GM18526 (cell line): ENCODE measurements around the gene HOXB3.

Experiments used
- POLR2A ChIP-seq: IDR thresholded peaks from 3 replicates; pipeline ENCODE4 v1.6.1; 2011; ENCODE audit not compliant: insufficient read length; ENCODE audit errors: extremely low read depth

Gene HOXB3

GRCh38 chr17:48628649-48629410, 38.8 kb upstream of the HOXB3 start:
- TF ChIP-seq POLR2A = no peak

DNA sequence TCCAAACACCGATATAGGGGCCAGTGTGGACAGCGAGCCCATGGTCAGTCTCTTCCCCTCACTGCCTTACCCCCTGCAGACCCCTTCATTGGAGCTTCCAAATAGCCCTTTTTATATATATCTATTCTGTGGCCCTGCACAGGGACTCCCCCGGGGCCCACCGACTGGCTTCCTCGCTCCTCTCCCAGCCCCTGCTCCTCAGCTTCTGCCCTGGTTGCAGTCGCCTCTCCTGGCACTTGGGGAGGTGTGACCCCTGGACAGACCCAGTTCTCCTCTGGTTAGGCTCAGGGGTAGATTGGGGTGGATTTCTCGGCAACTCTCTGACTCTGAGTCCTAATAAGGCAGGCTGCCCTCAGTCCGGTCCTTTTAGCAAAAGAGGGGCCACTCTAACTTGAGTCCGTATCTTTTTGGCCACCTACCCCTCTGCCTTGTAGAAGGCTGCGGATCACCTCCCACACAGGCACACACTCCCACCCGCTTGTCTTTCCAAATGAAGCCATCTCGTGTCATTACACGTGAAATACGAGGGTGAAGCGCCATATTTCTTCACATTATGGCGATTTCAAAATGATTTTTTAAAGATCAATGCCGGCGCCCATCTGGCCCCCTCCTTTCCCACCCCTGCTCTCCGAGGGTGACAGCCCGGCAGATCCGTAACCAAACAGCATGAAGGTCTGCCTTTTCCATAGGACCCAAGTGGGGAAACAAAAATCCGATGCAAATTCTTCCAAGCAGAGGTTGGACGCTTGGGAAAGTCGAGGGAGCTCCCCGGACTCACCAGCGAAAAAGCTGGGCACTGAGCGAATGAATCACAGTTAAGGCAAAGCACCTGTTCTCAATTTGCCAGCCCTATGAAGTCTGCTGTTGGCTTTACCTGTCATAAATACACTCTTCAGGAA, 37.8 kb upstream of the HOXB3 start:
- no peak for TF ChIP-seq POLR2A

DNA sequence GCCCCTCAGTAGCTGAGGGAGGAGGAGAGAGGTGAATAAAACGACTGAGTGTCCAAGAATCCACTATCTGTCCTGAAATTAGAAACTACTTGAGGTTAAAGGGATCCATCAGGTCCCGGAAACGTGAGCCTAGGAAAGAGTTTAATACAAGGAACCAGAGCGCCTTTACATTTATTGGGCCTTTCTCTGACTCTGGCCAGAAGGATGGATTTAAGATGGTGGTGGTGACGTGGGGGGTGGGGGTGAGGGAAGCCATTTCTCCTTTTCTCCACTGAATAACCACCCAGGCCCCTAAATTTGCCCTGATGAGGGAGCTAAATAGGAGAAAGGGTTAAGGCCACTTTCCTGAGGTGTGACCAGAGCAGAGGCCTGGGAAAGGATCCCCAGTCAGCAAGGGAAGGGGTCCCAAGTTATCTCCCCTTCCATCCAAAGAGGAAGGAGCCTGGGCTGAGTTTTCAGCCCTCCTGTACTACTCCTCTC, 37.1 kb upstream of the HOXB3 start:
- no peak for TF ChIP-seq POLR2A

DNA sequence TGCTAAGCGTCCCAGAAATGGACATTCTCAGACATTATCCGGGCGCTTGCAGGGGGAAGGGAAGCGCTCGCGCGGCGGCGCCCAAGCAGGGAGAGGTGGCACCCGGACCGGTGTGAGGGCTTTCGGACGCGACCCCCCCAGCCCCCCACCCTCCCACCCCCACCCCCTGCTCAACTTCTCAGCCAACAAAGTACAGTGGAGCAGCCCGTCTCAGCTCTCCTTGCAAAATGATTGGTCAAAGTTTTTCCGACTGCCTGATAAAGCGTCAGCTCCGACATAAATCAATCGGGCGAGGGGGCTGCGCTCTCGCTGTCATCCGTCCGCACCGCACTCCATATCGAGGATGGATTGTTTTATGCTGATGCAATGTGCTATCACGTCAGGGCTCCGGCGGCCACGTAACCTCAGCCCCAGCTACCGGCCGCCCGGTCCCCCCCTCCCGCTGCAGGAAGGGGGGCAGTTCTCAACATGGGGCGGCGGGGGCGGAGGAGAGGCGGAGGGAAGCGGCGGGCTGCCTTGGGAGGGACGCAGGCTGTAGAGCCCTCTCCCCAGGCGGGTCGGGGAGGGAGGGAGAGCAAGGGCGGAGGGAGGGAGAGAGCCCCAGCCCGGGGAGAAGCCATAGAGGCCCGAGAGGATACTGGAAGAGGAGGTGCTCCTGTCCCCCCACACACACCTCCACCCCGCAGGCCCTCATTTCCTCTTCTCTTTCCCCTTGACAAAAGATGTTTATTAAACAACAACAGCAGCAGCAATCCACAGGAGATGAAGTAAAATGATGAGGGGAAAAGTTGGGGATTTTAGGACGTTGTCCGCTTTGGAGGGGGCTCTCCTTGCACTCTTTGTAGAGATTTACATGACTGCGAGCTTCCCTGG, 36.4 kb upstream of the HOXB3 start, which contains the start of gene HOXB9:
HOXB9 (minus strand) TSS at position 114 of the 873 bp plus-strand sequence; CDS start at position 25, 89 bp downstream.
- TF ChIP-seq POLR2A = no peak

DNA sequence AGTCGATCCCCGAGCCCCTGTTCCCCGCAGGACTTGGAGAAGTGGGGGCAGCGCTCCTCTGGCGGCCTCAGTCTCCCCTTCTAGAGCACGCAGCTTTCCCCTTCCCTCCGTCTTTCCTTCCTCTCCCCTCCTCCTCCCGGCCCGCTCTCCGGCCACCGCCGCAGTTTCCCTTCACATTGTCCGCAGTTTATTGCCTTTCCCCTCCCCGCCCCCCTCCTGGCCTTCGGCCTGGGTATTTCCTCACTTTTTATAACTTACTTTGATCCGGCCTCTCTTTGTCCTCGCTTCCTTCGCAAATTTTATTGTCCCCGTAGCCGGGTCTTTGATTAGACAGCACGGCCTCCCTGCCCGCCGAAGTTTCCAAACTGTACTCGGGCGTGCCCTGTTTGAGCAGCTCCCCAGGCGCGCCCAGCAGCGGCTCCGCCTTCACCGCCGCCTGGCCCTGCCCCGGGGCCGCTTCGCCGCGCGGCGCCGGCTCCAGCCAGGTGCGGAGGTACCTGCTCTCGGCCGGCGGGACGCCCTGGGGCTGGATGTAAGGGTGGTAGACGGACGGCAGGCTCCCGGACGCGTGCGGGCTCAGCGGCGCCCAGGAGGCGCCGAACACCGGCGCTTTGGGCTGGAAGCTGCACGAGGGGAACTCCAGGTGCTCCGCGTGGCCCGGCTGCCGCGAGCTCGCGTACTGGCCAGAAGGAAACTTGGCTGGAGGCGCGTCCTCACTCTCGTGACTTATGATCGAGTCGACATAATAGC, 35.6 kb upstream of the HOXB3 start:
- TF ChIP-seq POLR2A = no peak

DNA sequence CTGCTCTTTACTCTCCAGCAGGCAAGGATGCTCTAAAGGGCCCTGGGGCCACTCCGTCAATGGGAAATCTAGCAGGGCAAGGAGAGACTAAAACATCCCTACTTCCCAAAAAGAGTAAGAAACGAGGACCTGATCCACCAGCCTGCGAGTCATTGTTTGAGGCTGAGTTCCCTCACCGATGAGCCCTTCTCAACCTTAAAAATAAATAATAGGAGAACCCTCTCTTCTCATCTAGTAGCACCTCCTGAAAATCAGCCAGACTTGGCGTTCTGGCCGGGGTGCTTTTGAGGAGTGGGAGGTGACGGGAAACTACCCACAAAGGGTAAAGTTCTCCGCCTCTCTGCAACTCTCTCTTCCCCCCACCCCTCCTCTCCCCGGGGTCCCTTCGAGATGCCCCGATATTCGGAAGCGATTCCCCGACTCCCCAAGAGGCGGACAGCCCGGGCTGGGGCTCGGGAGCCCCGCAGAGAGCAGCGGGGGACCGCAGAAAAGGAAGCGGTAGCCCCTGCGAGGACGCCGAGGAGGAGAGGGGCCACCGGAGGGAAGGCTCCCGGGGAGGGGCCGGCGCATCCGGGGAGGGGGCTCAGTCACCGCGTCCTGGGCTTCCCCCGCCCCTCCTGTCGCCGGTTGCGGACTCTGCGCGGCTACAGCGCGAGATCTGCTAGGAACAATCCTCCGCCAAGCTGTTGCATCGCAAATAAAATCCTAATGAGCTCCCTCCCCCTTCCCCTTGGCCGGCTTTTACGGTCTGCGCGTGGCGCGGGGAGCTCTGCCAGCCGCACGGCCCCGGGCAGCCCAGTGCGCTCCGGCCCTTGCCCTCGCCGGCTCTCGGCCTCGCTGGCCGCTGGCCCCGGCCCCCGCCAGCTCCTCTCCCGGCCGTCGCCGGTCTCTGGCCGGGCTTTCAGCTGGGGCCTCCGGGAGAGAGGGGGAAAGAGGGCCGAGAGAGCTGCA, 34.8 kb upstream of the HOXB3 start:
- no peak for TF ChIP-seq POLR2A

GRCh38 chr17:48624118-48624517, 34.1 kb upstream of the HOXB3 start:
- no peak for TF ChIP-seq POLR2A

GRCh38 chr17:48623583-48623982, 33.5 kb upstream of the HOXB3 start:
- TF ChIP-seq POLR2A = no peak

GRCh38 chr17:48622857-48623256, 32.8 kb upstream of the HOXB3 start:
- TF ChIP-seq POLR2A = no peak

DNA sequence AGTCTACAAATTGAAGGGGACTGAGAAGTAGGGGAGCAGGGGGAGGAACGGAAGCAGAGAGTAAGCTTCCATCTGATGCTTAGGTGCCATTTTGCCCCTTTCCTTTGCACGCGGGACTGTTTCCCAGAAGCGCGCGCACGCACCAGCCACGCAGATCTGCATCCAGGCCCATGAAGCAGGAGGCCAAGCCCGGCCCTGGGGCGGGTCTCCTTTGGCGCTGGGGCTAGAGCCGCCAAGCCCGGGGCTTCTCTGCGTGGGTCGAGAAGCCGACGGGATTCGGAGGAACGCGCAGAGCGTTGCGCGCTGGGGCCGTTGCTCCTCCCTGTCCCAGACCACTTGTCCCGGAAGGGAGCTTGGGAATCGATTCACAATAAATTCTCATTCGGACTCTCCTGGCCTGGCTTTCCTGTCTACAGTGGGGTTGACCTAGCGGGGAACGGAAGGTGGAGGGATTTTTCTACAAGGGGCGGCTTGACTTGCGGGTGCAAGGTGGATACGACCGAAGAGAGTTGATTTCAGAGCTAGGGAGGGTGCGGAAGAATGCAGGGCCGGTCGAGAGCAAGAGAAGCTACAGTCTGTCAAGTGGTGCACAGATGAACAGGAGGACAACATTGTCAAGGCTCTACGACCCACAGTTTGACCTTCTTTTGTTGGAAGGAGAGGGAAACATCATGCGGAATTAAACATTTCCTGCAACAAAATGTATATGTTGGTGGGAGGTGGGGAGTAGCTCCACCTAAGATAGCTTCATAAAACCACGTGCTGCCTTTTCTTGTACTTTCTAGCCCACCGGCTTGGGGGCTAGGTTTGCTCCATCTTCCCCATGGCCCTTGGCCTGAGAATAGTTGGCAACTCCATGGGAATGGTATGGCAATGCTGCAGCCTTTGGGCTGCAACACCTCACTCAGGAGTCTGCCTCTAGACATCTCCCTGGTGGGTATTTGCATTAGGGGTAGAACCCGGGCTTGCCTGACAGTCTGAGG, 31.7 kb upstream of the HOXB3 start:
- TF ChIP-seq POLR2A = no peak

- TF ChIP-seq POLR2A = no peak
Measured at GRCh38 chr17:48620461-48621139, 30.6 kb upstream of the HOXB3 start.
